Measurements from ENCODE around the gene KEAP1. TPM values are rescaled to one million over a fixed set of nuclear protein-coding genes. Genes with fewer than 3 reads are reported as not detected.
"Not testable (repeated sequence)": the region's sequence is repeated elsewhere in the genome, so short reads cannot be mapped to it uniquely, and the experiment has no call there.

KEAP1 gene
- total RNA-seq, 1 donor from 2014 or later, result 71.2 TPM

DNA sequence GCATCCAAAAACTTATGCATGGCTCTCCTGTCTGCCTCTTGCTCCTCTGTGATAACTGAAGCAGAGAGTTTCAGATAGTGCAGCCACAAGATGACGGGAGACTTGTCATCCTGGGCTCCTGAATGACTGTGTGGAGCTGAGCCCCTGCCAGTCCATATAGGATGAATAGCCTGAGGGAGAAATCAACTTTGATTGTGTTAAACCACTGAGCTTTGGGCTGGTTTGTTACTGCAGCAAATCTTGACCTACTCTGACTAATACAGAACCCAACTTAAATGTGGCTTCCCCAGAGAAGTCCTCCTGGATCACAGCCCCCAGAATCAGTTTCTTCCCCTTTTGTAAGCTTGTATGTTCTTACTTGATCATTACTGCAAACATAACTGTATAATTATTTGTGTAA lies 29.3 kb upstream of the KEAP1 start:
- no peaks in the 10 kb centered on the region for H3K9me3 Mint-ChIP-seq
- DNase-seq (ENCODE audit: extremely low spot score, unreplicated experiment), result no peak
- H3K4me3 Mint-ChIP-seq, result no peak overlapping the region
- no peaks in the 10 kb centered on the region for H3K36me3 Mint-ChIP-seq
- no peak overlapping the region for H3K27ac Mint-ChIP-seq
- H3K27me3 Mint-ChIP-seq, result peaks cover 19% of the 10 kb centered on the region
- peaks cover 7% of the 10 kb centered on the region for H3K4me1 Mint-ChIP-seq (ENCODE audit: unreplicated experiment)
- TF ChIP-seq, protein P1, sequence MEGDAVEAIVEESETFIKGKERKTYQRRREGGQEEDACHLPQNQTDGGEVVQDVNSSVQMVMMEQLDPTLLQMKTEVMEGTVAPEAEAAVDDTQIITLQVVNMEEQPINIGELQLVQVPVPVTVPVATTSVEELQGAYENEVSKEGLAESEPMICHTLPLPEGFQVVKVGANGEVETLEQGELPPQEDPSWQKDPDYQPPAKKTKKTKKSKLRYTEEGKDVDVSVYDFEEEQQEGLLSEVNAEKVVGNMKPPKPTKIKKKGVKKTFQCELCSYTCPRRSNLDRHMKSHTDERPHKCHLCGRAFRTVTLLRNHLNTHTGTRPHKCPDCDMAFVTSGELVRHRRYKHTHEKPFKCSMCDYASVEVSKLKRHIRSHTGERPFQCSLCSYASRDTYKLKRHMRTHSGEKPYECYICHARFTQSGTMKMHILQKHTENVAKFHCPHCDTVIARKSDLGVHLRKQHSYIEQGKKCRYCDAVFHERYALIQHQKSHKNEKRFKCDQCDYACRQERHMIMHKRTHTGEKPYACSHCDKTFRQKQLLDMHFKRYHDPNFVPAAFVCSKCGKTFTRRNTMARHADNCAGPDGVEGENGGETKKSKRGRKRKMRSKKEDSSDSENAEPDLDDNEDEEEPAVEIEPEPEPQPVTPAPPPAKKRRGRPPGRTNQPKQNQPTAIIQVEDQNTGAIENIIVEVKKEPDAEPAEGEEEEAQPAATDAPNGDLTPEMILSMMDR (conservative IDR thresholded peaks at IDR 0.05), result no peak

DNA sequence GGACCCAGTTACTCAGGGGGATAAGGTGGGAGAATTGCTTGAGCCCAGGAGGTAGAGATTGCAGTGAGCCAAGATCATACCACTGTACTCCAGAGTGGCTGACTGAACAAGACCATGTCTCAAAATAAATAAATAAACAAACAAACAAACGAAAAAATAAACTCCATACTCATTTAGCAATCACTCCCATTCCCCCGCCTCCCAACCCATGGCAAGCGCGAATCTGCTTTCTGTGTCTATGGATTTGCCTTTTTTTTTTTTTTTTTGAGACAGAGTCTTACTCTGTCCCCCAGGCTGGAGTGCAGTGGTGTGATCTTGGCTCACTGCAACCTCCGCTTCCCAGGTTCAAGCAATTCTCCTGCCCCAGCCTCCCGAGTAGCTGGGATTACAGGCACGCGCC lies 23.7 kb upstream of the KEAP1 start:
- H3K4me3 Mint-ChIP-seq; H3K27ac Mint-ChIP-seq; H3K9me3 Mint-ChIP-seq; H3K36me3 Mint-ChIP-seq; DNase-seq (ENCODE audit: extremely low spot score, unreplicated experiment); H3K4me1 Mint-ChIP-seq (ENCODE audit: unreplicated experiment): not testable (repeated sequence)
- peaks cover 13% of the 10 kb centered on the region for H3K27me3 Mint-ChIP-seq

DNA sequence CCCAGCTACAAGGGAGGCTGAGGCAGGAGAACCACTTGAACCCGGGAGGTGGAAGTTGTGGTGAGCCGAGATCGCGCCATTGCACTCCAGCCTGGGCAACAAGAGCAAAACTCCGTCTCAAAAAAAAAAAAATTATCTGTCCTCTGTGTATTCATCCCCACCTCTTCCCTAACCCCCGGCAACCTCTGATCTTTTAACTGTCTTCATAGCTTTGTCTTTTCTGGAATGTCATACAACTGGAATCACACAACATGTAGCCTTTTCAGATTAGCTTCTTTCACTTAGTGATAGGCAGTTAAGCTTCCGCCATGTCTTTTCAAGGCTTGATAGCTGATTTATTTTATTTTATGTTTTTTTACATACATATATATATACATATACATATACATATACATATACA lies 22.5 kb upstream of the KEAP1 start:
- H3K27me3 Mint-ChIP-seq, result peaks cover 16% of the 10 kb centered on the region
- DNase-seq (ENCODE audit: extremely low spot score, unreplicated experiment), result no peak
- H3K9me3 Mint-ChIP-seq, result no peaks in the 10 kb centered on the region
- H3K4me1 Mint-ChIP-seq (ENCODE audit: unreplicated experiment), result no peaks in the 10 kb centered on the region
- no peak overlapping the region for H3K27ac Mint-ChIP-seq
- no peaks in the 10 kb centered on the region for H3K36me3 Mint-ChIP-seq
- TF ChIP-seq, protein P1 (conservative IDR thresholded peaks at IDR 0.05), result no peak
- H3K4me3 Mint-ChIP-seq, result no peak overlapping the region

DNA sequence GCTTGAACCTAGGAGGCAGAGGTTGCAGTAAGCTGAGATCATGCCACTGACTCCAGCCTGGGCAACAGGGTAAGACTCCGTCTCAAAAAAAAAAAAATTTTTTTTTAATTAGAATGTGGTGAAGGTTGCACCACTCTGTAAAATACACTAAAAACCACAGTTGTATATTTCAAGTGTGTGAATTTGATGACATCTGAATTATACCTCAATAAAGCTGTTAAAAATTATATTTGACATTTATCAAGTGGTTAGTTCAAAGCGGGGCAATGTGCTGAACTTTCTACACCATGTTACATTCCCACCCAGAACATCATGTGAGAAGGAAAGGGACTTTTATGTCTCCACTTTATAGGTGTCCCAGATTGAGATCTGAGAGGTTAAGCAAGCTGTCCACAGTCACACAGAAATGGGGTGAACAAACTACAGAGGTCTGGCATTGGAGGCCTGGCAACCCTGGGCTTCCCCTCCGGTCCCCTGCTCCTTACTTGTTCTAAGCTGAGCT lies 20.0 kb upstream of the KEAP1 start:
- Mint-ChIP-seq H3K27ac (no peak overlapping the region), H3K9me3 (no peaks in the 10 kb centered on the region), H3K27me3 (peaks cover 32% of the 10 kb centered on the region), H3K4me3 (no peak overlapping the region), H3K36me3 (no peaks in the 10 kb centered on the region), H3K4me1 (ENCODE audit: unreplicated experiment) (peaks cover 12% of the 10 kb centered on the region)
- TF ChIP-seq, protein P1 (conservative IDR thresholded peaks at IDR 0.05), result no peak
- no peak for DNase-seq (ENCODE audit: extremely low spot score, unreplicated experiment)

DNA sequence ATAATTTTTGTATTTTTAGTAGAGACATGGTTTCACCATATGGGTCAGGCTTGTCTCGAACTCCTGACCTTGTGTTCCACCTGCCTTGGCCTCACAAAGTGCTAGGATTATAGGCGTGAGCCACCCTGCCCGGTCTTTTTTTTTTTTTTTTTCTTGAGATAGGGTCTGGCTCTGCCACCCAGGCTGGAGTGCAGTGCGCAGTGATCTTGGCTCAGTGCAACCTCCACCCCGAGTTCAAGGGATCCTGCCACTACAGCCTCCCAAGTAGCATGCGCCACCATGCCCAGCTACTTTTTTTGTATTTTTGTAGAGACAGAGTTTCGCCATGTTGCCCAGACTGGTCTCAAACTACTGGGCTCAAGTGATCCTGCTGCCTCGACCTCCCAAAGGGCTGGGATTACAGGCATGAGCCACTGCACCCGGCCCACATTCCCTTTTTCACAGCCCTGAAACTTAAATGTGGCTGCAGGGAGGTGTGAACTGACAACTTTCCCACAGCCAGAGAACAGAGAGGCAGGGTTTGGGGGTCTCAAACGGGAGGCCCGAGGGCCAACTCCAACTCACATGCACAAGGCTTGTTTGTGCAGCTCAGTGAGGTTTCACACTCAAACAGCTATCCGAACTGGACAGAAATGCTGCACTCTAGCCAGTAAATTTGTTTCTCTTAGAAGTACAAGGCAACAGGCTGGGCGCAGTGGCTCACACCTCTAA lies 18.5 kb upstream of the KEAP1 start:
- no peaks in the 10 kb centered on the region for H3K36me3 Mint-ChIP-seq
- H3K4me3 Mint-ChIP-seq, result no peak overlapping the region
- DNase-seq (ENCODE audit: extremely low spot score, unreplicated experiment), result no peak
- H3K27me3 Mint-ChIP-seq, result peaks cover 42% of the 10 kb centered on the region
- H3K9me3 Mint-ChIP-seq, result no peaks in the 10 kb centered on the region
- TF ChIP-seq, protein P1 (conservative IDR thresholded peaks at IDR 0.05), result no peak
- peaks cover 18% of the 10 kb centered on the region for H3K4me1 Mint-ChIP-seq (ENCODE audit: unreplicated experiment)
- no peak overlapping the region for H3K27ac Mint-ChIP-seq

DNA sequence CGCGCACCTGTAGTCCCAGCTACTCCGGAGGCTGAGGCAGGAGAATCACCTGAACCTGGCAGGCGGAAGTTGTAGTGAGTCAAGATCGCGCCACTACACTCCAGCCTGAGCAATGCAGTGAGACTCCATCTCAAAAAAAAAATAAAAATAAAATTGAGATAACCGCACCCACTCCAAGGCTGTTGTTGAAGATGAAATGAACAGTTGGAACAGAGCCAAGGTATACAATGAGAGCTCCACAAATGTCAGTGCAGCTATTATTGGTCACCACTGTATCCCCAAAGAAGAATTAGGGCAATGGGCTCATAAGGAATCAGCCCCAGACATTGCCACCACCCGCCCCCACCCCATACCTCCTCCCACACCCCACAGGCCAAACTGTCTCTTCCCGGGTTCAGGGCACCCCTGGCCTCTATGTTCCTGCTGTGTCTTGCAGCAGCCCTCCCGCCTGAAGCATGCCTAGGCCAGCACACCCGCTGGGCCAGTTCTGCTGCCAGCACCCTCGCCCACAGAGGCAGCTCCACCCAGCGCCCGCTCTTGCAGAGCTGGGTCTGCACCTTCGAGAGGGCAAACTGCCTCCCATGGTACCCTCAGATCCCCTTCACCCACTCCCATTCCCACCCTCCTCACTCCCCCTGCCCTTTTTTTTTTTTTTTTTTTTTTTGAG lies 17.6 kb upstream of the KEAP1 start:
- H3K9me3 Mint-ChIP-seq, result no peaks in the 10 kb centered on the region
- no peak for DNase-seq (ENCODE audit: extremely low spot score, unreplicated experiment)
- peaks cover 50% of the 10 kb centered on the region for H3K27me3 Mint-ChIP-seq
- no peaks in the 10 kb centered on the region for H3K36me3 Mint-ChIP-seq
- H3K4me1 Mint-ChIP-seq (ENCODE audit: unreplicated experiment), result peaks cover 20% of the 10 kb centered on the region
- TF ChIP-seq, protein P1 (conservative IDR thresholded peaks at IDR 0.05), result no peak
- H3K27ac Mint-ChIP-seq, result no peak overlapping the region
- H3K4me3 Mint-ChIP-seq, result no peak overlapping the region
